LNCaP clone FGC (cell line): ENCODE results near the gene SCARF1.

ENCODE experiments used
- DNase-seq: peaks from one replicate; pipeline ENCODE4 v3.0.0-alpha.2; 2011; ENCODE audit warnings: low read depth
- H3K4me3 ChIP-seq: 2 replicates; pipeline ENCODE4 v1.5.1; 2011; ENCODE audit warnings: mild to moderate bottlenecking, low read depth, low read length, control low read depth
- TF ChIP-seq, protein P1 (sequence below): IDR thresholded peaks from 2 replicates; pipeline ENCODE4 v1.5.1; 2012; ENCODE audit warnings: mild to moderate bottlenecking; ENCODE audit not compliant: control insufficient read depth, insufficient read depth; ENCODE audit errors: extremely low read depth

SCARF1 gene

DNA sequence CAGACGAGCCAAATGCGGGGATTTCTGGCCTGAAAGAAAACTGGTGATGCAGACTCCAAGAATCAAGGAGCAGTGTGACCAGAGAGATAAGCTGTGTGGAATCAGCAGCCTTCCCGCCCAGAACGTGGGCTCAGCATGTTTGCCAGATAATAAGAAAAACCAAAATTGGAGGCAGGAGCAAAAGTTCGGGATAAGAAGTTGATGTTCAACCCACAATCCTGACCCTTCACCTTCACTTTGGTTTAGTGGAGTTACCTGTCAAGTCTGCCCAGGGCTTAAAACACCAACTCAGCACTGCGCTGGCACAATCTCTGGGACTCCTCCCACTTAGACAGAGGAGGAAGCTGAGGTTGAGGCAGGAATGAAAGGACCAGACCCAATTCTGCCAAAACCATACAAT lies 20.0 kb downstream of the SCARF1 start:
- no peak overlapping the region for H3K4me3 ChIP-seq
- TF ChIP-seq, protein P1, sequence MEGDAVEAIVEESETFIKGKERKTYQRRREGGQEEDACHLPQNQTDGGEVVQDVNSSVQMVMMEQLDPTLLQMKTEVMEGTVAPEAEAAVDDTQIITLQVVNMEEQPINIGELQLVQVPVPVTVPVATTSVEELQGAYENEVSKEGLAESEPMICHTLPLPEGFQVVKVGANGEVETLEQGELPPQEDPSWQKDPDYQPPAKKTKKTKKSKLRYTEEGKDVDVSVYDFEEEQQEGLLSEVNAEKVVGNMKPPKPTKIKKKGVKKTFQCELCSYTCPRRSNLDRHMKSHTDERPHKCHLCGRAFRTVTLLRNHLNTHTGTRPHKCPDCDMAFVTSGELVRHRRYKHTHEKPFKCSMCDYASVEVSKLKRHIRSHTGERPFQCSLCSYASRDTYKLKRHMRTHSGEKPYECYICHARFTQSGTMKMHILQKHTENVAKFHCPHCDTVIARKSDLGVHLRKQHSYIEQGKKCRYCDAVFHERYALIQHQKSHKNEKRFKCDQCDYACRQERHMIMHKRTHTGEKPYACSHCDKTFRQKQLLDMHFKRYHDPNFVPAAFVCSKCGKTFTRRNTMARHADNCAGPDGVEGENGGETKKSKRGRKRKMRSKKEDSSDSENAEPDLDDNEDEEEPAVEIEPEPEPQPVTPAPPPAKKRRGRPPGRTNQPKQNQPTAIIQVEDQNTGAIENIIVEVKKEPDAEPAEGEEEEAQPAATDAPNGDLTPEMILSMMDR, result no peak
- no peak for DNase-seq

DNA sequence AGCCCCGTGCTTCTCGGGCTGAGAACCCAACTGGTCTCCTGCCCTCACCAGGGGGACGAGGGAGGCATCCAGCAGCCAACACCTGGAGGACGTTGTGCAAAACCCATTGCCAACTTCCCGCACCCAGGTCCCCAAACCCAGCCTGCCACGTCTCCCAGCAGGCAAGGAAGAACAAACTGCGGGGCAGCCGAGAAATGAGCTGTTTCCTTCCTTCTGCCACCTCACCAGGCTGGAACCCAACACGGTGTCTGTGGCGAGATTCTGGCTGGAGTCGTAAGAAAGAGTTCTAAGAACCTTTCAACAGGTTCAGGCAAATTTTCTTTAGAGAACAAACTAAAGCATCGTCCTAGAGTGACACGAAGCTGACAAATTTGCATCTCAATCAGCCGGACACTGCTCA lies 20.5 kb downstream of the SCARF1 start:
- no peak for DNase-seq
- no peak overlapping the region for H3K4me3 ChIP-seq
- TF ChIP-seq, protein P1, result no peak

GRCh38 chr17:1624650-1625049 lies 20.9 kb downstream of the SCARF1 start:
- no peak for DNase-seq
- no peak overlapping the region for H3K4me3 ChIP-seq
- TF ChIP-seq, protein P1, result no peak

- no peak overlapping the region for H3K4me3 ChIP-seq
- TF ChIP-seq, protein P1, result no peak
- DNase-seq, result no peak
Observed at GRCh38 chr17:1623057-1623630, 22.4 kb downstream of the SCARF1 start.

- no peak overlapping the region for H3K4me3 ChIP-seq
- TF ChIP-seq, protein P1, result no peak
- no peak for DNase-seq
Observed at GRCh38 chr17:1621273-1621954, 24.1 kb downstream of the SCARF1 start.

- no peak overlapping the region for H3K4me3 ChIP-seq
- DNase-seq, result no peak
- TF ChIP-seq, protein P1, result no peak
Observed at GRCh38 chr17:1620486-1620885, 25.0 kb downstream of the SCARF1 start.
